K562 (cell line): ENCODE data around the gene PPIL6. TPM values are rescaled to one million over a fixed set of nuclear protein-coding genes. Genes with fewer than 3 reads are reported as not detected.
A peak's percentile ranks its signal among the peaks of the same experiment; 100 is the strongest.

Experiments
- ATAC-seq: fragments of 200-7000 bp; cut with Tn5 transposase; 3 replicates; pipeline ENCODE4 v1.9.1; 2020; ENCODE audit warnings: moderate library complexity
- BruUV-seq: library from RNA; stranded (reverse); fragments of 400-500 nt; replicated peaks from 2 replicates; lab custom pipeline; 2021; lab: Mats Ljungman, UMichigan
- CTCF ChIA-PET: fragments of 300-600 bp; formaldehyde crosslinking; extraction: SDS; loops from one replicate; lab custom pipeline; 2021; ENCODE audit warnings: low intra/inter-chr PET ratio; lab: Yijun Ruan, JAX
- POLR2A ChIA-PET: fragments of 300-600, 350-650 bp; sonication (Branson Sonifier 250); formaldehyde crosslinking; extraction: SDS; loops from one replicate; lab custom pipeline; 2021; ENCODE audit warnings: antibody characterized with exemption, inconsistent platforms; lab: Yijun Ruan, JAX
- DNase-seq, 4 experiments: peaks; one replicate each; pipeline versions ENCODE4 v3.0.0 to v3.0.0-alpha.2; 2011 to 2018; ENCODE audit warnings: low spot score in 3 of 4, mixed read lengths in 3 of 4; ENCODE audit errors: extremely low read depth in 1 of 4
- FAIRE-seq: peaks from 2 replicates; lab custom pipeline; 2011; peaks lifted over from hg19 to GRCh38; lab: Jason Lieb, UNC
- H2AFZ ChIP-seq: 2 replicates; pipeline ENCODE4 v1.6.0; 2011; ENCODE audit warnings: low read depth, low read length, control low read depth, inconsistent platforms
- H3K27ac ChIP-seq: fragments of 200-600 bp; 3 replicates; pipeline ENCODE4 v1.8.0; 2011; ENCODE audit warnings: low read depth, mild to moderate bottlenecking, control low read depth, inconsistent platforms, low read length, moderate library complexity, mixed read lengths; ENCODE audit errors: extremely low read depth
- H3K27me3 ChIP-seq, 2 experiments: fragments of 300-600 bp in 1 of 2; 2 replicates in 1 of 2; 3 replicates in 1 of 2; pipeline versions ENCODE4 v1.6.0 to v1.8.0; 2011; ENCODE audit warnings: inconsistent platforms in 2 of 2, low read length in 2 of 2, mild to moderate bottlenecking in 1 of 2, mixed read lengths in 1 of 2, moderate library complexity in 1 of 2; ENCODE audit not compliant: control insufficient read depth in 2 of 2, insufficient read depth in 2 of 2
- H3K36me3 ChIP-seq: fragments of 300-600 bp; 3 replicates; pipeline ENCODE4 v1.8.0; 2011; ENCODE audit warnings: mild to moderate bottlenecking, low read length, inconsistent platforms; ENCODE audit not compliant: control insufficient read depth, insufficient read depth
- H3K4me1 ChIP-seq, 2 experiments: fragments of 200-600 bp in 1 of 2; replicated peaks in 1 of 2; 2 replicates in 1 of 2; 3 replicates in 1 of 2; pipeline versions ENCODE4 v1.5.1 to v1.8.0; 2011; ENCODE audit warnings: inconsistent platforms in 2 of 2, low read length in 2 of 2, mild to moderate bottlenecking in 1 of 2, mixed read lengths in 1 of 2, moderate library complexity in 1 of 2; ENCODE audit not compliant: control insufficient read depth in 2 of 2, insufficient read depth in 2 of 2
- H3K4me2 ChIP-seq: 2 replicates; pipeline ENCODE4 v1.6.1; 2011; ENCODE audit warnings: low read length, control low read depth, inconsistent platforms, mixed read lengths; ENCODE audit not compliant: insufficient read depth
- H3K4me3 ChIP-seq: fragments of 200-600 bp; sonication (generic), shearing (Covaris generic); 2 replicates; pipeline ENCODE4 v1.5.1; 2016; ENCODE audit warnings: control low read depth, inconsistent platforms
- H3K79me2 ChIP-seq: fragments of 200-600 bp; 3 replicates; pipeline ENCODE4 v1.8.0; 2011; ENCODE audit warnings: low read length, inconsistent platforms; ENCODE audit not compliant: control insufficient read depth, insufficient read depth
- H3K9ac ChIP-seq, 2 experiments: 2 replicates each; pipeline versions ENCODE4 v1.6.0 to v1.6.1; 2011; ENCODE audit warnings: low read depth in 2 of 2, low read length in 2 of 2, control low read depth in 1 of 2, inconsistent platforms in 1 of 2, mild to moderate bottlenecking in 1 of 2, mixed read lengths in 1 of 2; ENCODE audit not compliant: insufficient read depth in 1 of 2
- H3K9me1 ChIP-seq: one replicate; pipeline ENCODE4 v1.6.0; 2011; ENCODE audit warnings: inconsistent platforms, mild to moderate bottlenecking, low read length, moderate library complexity; ENCODE audit not compliant: control insufficient read depth, insufficient read depth
- H3K9me3 ChIP-seq: replicated peaks from 2 replicates; pipeline ENCODE4 v1.5.1; 2011; ENCODE audit warnings: low read depth, low read length, inconsistent platforms; ENCODE audit not compliant: control insufficient read depth, insufficient read depth
- H4K20me1 ChIP-seq: replicated peaks from 2 replicates; pipeline ENCODE4 v1.6.1; 2011; ENCODE audit warnings: low read length, inconsistent platforms, mixed read lengths; ENCODE audit not compliant: control insufficient read depth, insufficient read depth
- FOXA3 ChIP-seq, 2 experiments: fragments of 450-650 bp in 1 of 2; sonication (generic) in 1 of 2; formaldehyde crosslinking; IDR thresholded peaks in 1 of 2; conservative IDR thresholded peaks in 1 of 2; 2 replicates each; pipeline versions ENCODE4 v1.4.0 to v1.8.0; 2020 to 2022; ENCODE audit warnings: mild to moderate bottlenecking in 2 of 2, missing genetic modification reagents in 1 of 2
- HDAC2 ChIP-seq: fragments of 450-650 bp; IDR thresholded peaks from 2 replicates; pipeline ENCODE4 v1.6.1; 2016; ENCODE audit warnings: mild to moderate bottlenecking
- IFI16 ChIP-seq: fragments of 250-450 bp; sonication (Bioruptor Pico); IDR thresholded peaks from 2 replicates; pipeline ENCODE4 v2.1.2; 2022; ENCODE audit warnings: mild to moderate bottlenecking, inconsistent platforms
- ZNF41 ChIP-seq: fragments of 250-450 bp; sonication (Bioruptor Pico); conservative IDR thresholded peaks from 2 replicates; pipeline ENCODE4 v1.4.0; 2020; ENCODE audit warnings: mild to moderate bottlenecking
- WGBS: fragments of 100-300 bp; shearing (Covaris generic); methylation state at CpG from one replicate; pipeline ENCODE4 v1.1.6; 2016; ENCODE audit warnings: low coverage, mixed read lengths; ENCODE audit not compliant: insufficient coverage; ENCODE audit errors: missing lambda C conversion rate; 5-methylcytosine and 5-hydroxymethylcytosine counted together
- in situ Hi-C: fragments of 300-500 bp; cut with MboI; formaldehyde crosslinking; loops from 4 replicates; pipeline ENCODE4 v1.15.0; 2018; ENCODE audit warnings: inconsistent platforms, mixed read lengths
- intact Hi-C: fragments of 100-400 bp; cut with micrococcal nuclease; formaldehyde crosslinking; loops from 2 replicates; pipeline ENCODE4 v1.14.2; 2022
- polyA plus RNA-seq, 8 experiments: library from polyadenylated mRNA; depleted of rRNA in 4 of 8; stranded (reverse) in 5 of 8; unstranded in 3 of 8; fragments of >200 nt; fragmentation: Nextera tagmentation in 2 of 8; fragmentation: Illumina TruSeq in 1 of 8; extraction: Ambion mirVana in 2 of 8; extraction: Trizol in 1 of 8; gene quantifications; 2 replicates each; pipeline versions ENCODE4 v1.2.1 to v1.2.3, GENCODE V29; 2011 to 2014; ENCODE audit warnings: inconsistent platforms in 1 of 8, missing spikeins in 1 of 8
- total RNA-seq, 7 experiments: library from RNA; depleted of rRNA in 6 of 7; stranded (reverse); fragments of >200 nt in 6 of 7; fragmentation: Illumina TruSeq in 2 of 7; extraction: Trizol in 2 of 7; gene quantifications; 2 replicates each; pipeline versions ENCODE4 v1.2.1 to v1.2.3, GENCODE V29; 2011 to 2021; ENCODE audit warnings: low replicate concordance in 1 of 7
- TF ChIP-seq, protein P1 (sequence below): fragments of 250-450 bp; sonication (Bioruptor Pico); IDR thresholded peaks from 2 replicates; pipeline ENCODE4 v1.5.1; 2021; ENCODE audit warnings: mild to moderate bottlenecking

Gene PPIL6
- total and polyA plus RNA-seq, 9 of the 15 experiments (the other 6 are each of a cell fraction or from before 2014, with no cell fraction given): 0.03 to 0.98 (median 0.41) TPM; not detected in 1

DNA sequence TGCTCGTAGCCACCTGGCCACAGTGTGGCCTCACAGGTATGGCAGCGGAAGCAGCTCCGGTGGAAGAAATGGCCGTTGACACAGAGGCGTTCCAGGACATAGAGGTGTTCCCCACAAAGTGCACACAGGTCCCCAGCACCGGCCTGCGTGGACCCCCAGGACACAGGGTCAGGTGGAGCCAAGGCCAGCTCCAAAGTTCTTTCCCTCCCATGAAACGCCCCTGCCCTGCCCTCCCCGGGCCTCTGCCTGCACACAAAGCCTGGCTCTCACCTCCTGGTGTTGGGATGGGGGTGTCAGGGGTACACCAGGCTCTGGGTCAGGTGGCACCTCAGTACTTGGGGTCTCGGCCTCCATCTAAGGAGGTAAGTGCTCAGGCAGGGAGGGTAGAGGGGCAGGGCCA, 6.7 kb upstream of the PPIL6 start (continued):
- TF ChIP-seq, protein P1, sequence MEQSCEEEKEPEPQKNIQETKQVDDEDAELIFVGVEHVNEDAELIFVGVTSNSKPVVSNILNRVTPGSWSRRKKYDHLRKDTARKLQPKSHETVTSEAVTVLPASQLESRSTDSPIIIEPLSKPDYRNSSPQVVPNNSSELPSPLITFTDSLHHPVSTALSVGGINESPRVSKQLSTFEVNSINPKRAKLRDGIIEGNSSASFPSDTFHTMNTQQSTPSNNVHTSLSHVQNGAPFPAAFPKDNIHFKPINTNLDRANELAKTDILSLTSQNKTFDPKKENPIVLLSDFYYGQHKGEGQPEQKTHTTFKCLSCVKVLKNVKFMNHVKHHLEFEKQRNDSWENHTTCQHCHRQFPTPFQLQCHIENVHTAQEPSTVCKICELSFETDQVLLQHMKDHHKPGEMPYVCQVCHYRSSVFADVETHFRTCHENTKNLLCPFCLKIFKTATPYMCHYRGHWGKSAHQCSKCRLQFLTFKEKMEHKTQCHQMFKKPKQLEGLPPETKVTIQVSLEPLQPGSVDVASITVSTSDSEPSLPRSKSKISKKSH (CRISPR knock-in tag): no peak
- TF ChIP-seq FOXA3 (CRISPR knock-in tag; conservative IDR thresholded peaks at IDR 0.05 in 1 of 2, IDR thresholded peaks at IDR 0.05 in 1 of 2): peak in 1 of 2 experiments; percentile 35; a peak in 1 of 4 replicates
- TF ChIP-seq, all 486 proteins: peak for 5

DNA sequence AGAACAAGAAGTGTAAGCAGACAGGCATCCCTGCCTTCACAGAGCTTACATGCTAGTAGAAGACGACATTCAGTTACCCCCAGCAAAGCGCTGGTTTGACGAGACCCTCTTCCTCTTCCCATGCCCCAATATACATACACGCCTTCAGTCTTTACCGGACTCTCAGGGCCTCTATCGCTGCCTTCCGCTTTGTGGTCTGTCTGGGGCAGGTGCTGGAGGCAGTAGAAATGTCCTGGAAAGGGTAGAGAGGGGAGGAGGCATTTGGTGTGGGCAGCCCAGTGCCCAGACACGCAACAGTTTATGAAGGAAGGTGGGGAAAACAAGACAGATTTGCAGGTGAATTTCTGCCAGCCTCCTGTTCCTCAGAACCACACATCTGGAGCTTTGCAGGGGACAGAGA, 6.1 kb upstream of the PPIL6 start:
- Histone ChIP-seq H3K9me3 (no peaks in the 10 kb centered on the region), H3K36me3 (peaks cover 50% of the 10 kb centered on the region), H3K9ac (peak overlapping the region in 1 of 2 experiments; percentile 84; a peak in 3 of 4 replicates), H3K4me3 (no peak overlapping the region), H3K4me2 (peak overlapping the region; percentile 29; the same call in 1 of the 2 replicates), H3K4me1 (peaks cover 18 to 47% of the 10 kb centered on the region in 2 experiments; a peak in 4 of 5 replicates), H3K9me1 (no peaks in the 10 kb centered on the region), H4K20me1 (no peaks in the 10 kb centered on the region), H3K27me3 (no peaks in the 10 kb centered on the region), H2AFZ (no peak overlapping the region), H3K27ac (peak overlapping the region; percentile 41; the same call in 2 of the 3 replicates), H3K79me2 (peaks cover 11% of the 10 kb centered on the region)
- ChIA-PET CTCF (no interaction called here), POLR2A (interaction anchor here (0.6 to 9.8 kb wide), 7 partner anchors 7 to 262 kb away, joined by 3 to 92 read pairs (median 4); partner anchors contain the start of genes CD164 and MICAL1)
- 77% methylated on average over 8 of the region's 8 CpGs for WGBS
- intact Hi-C loops (no loop called here), in situ Hi-C loops (no loop called here)
- TF ChIP-seq HDAC2: no peak
- no peak for TF ChIP-seq IFI16 (CRISPR knock-in tag)
- TF ChIP-seq ZNF41: no peak
- FAIRE-seq: no peak
- DNase-seq: no peak
- no TSS peak for BruUV-seq
- ATAC-seq: no peak
